ENCODE measurements around the gene DTNA. TPM values are rescaled to one million over a fixed set of nuclear protein-coding genes. Genes with fewer than 3 reads are reported as not detected.

The DTNA gene
- total RNA-seq, 1 donor from 2014 or later, result 1.6 TPM

GRCh38 chr18:34933909-34934661 lies 224.0 kb downstream of the DTNA start:
- no peaks in the 10 kb centered on the region for H3K36me3 ChIP-seq (ENCODE audit: control insufficient read depth, insufficient read depth, low read length)
- H3K4me3 ChIP-seq (ENCODE audit: low read depth, low read length), result no peak overlapping the region
- no peaks in the 10 kb centered on the region for H3K27me3 ChIP-seq (ENCODE audit: control insufficient read depth, insufficient read depth, low read length)
- FAIRE-seq (no peak), DNase-seq (ENCODE audit: low read depth) (peak; percentile 70)
- no peak for TF ChIP-seq CTCF (IDR thresholded peaks at IDR 0.05; ENCODE audit: insufficient read depth, low read length, severe bottlenecking)

- FAIRE-seq (no peak), DNase-seq (ENCODE audit: low read depth) (no peak)
- Histone ChIP-seq H3K36me3 (ENCODE audit: control insufficient read depth, insufficient read depth, low read length) (no peaks in the 10 kb centered on the region), H3K4me3 (ENCODE audit: low read depth, low read length) (no peak overlapping the region), H3K27me3 (ENCODE audit: control insufficient read depth, insufficient read depth, low read length) (no peaks in the 10 kb centered on the region)
- TF ChIP-seq CTCF (IDR thresholded peaks at IDR 0.05; ENCODE audit: insufficient read depth, low read length, severe bottlenecking), result no peak
Measured at GRCh38 chr18:34936772-34937171, 226.7 kb downstream of the DTNA start.

- no peak for TF ChIP-seq CTCF (IDR thresholded peaks at IDR 0.05; ENCODE audit: insufficient read depth, low read length, severe bottlenecking)
- FAIRE-seq, result no peak
- no peaks in the 10 kb centered on the region for H3K36me3 ChIP-seq (ENCODE audit: control insufficient read depth, insufficient read depth, low read length)
- H3K4me3 ChIP-seq (ENCODE audit: low read depth, low read length), result no peak overlapping the region
- no peaks in the 10 kb centered on the region for H3K27me3 ChIP-seq (ENCODE audit: control insufficient read depth, insufficient read depth, low read length)
- no peak for DNase-seq (ENCODE audit: low read depth)
Measured at GRCh38 chr18:34938090-34938489, 228.0 kb downstream of the DTNA start.
